Fibroblast of lung (primary cell): Measurements from ENCODE around the gene CEP20. TPM values are rescaled to one million over a fixed set of nuclear protein-coding genes. Genes with fewer than 3 reads are reported as not detected.

ENCODE experiments used
- DNase-seq, 2 donors: peaks; one replicate each; pipeline versions ENCODE4 v3.0.0 to v3.0.0-alpha.2; 2010; ENCODE audit warnings: low read depth in 2 of 2
- H2AFZ ChIP-seq: 2 replicates; pipeline ENCODE4 v1.5.1; 2012; ENCODE audit warnings: low read length, control low read depth, inconsistent platforms
- H3K27ac ChIP-seq: 2 replicates; pipeline ENCODE4 v1.5.1; 2011; ENCODE audit warnings: low read length, control low read depth; ENCODE audit not compliant: insufficient read depth
- H3K27me3 ChIP-seq: 2 replicates; pipeline ENCODE4 v1.5.1; 2011; ENCODE audit warnings: mild to moderate bottlenecking, low read length; ENCODE audit not compliant: control insufficient read depth, insufficient read depth
- H3K36me3 ChIP-seq: 2 replicates; pipeline ENCODE4 v1.5.1; 2011; ENCODE audit warnings: low read length; ENCODE audit not compliant: control insufficient read depth, insufficient read depth
- H3K4me1 ChIP-seq: 2 replicates; pipeline ENCODE4 v1.5.1; 2011; ENCODE audit warnings: low read length; ENCODE audit not compliant: control insufficient read depth, insufficient read depth; ENCODE audit errors: extremely low read depth
- H3K4me2 ChIP-seq: 2 replicates; pipeline ENCODE4 v1.5.1; 2011; ENCODE audit warnings: low read length, control low read depth; ENCODE audit not compliant: insufficient read depth; ENCODE audit errors: extremely low read depth
- H3K4me3 ChIP-seq, 4 experiments: fragments of 200-600 bp in 1 of 4; sonication (generic) in 1 of 4; replicated peaks in 1 of 4; 2 replicates each; pipeline ENCODE4 v1.5.1; 2011 to 2016; ENCODE audit warnings: low read length in 4 of 4, low read depth in 3 of 4, mild to moderate bottlenecking in 3 of 4, control low read depth in 2 of 4, inconsistent platforms in 1 of 4, mixed read lengths in 1 of 4; ENCODE audit not compliant: insufficient read depth in 1 of 4; ENCODE audit errors: control extremely low read depth in 1 of 4
- H3K79me2 ChIP-seq: 2 replicates; pipeline ENCODE4 v1.5.1; 2012; ENCODE audit warnings: mild to moderate bottlenecking, low read length, inconsistent platforms; ENCODE audit not compliant: control insufficient read depth, insufficient read depth
- H3K9ac ChIP-seq: 2 replicates; pipeline ENCODE4 v1.5.1; 2011; ENCODE audit warnings: mild to moderate bottlenecking, low read length, control low read depth; ENCODE audit not compliant: insufficient read depth
- H3K9me3 ChIP-seq: 2 replicates; pipeline ENCODE4 v1.5.1; 2012; ENCODE audit warnings: low read depth, low read length; ENCODE audit not compliant: control insufficient read depth, insufficient read depth
- H4K20me1 ChIP-seq: 2 replicates; pipeline ENCODE4 v1.5.1; 2011; ENCODE audit warnings: low read length; ENCODE audit not compliant: control insufficient read depth, insufficient read depth; ENCODE audit errors: extremely low read depth
- CTCF ChIP-seq, 2 donors: IDR thresholded peaks in 1 of 2; conservative IDR thresholded peaks in 1 of 2; 1 replicate in 1 of 2; 2 replicates in 1 of 2; pipeline ENCODE4 v1.5.1; 2011 to 2012; ENCODE audit warnings: low read length in 2 of 2, control low read depth in 1 of 2, inconsistent platforms in 1 of 2, low read depth in 1 of 2, mild to moderate bottlenecking in 1 of 2
- EZH2 ChIP-seq: IDR thresholded peaks from 2 replicates; pipeline ENCODE4 v1.5.1; 2012; ENCODE audit warnings: low read length, control low read depth, mild to moderate bottlenecking; ENCODE audit errors: missing control alignments
- polyA plus RNA-seq, 2 donors: library from polyadenylated mRNA; depleted of rRNA in 1 of 2; stranded (reverse) in 1 of 2; unstranded in 1 of 2; fragments of >200 nt; gene quantifications; 2 replicates each; pipeline ENCODE4 v1.2.1, GENCODE V29; 2011 to 2012; ENCODE audit warnings: missing spikeins in 1 of 2
- total RNA-seq: library from RNA; depleted of rRNA; stranded (reverse); fragments of >200 nt; gene quantifications from 2 replicates; pipeline ENCODE4 v1.2.1, GENCODE V29; 2014

Gene CEP20
- total and polyA plus RNA-seq, 2 donors (not counting 1 experiment from before 2014, with no cell fraction given), result 42.9 to 60.9 TPM

- TF ChIP-seq EZH2 (no peak), CTCF (conservative IDR thresholded peaks at IDR 0.05 in 1 of 2, IDR thresholded peaks at IDR 0.05 in 1 of 2; ENCODE audit: low read depth in 1 of 2, low read length in 2 of 2) (no peak)
Measured at GRCh38 chr16:15849209-15849981, 39.0 kb downstream of the CEP20 start.

GRCh38 chr16:15847611-15848175 lies 40.7 kb downstream of the CEP20 start:
- Histone ChIP-seq H3K4me3 (no peak overlapping the region), H3K9me3 (no peaks in the 10 kb centered on the region), H3K27me3 (no peaks in the 10 kb centered on the region), H3K79me2 (no peaks in the 10 kb centered on the region), H3K4me2 (no peak overlapping the region), H3K27ac (no peak overlapping the region), H4K20me1 (no peaks in the 10 kb centered on the region), H3K9ac (no peak overlapping the region), H3K36me3 (no peaks in the 10 kb centered on the region), H2AFZ (no peak overlapping the region), H3K4me1 (no peaks in the 10 kb centered on the region)
- peak in 1 of 2 donors; percentile 13 for DNase-seq
- TF ChIP-seq CTCF (conservative IDR thresholded peaks at IDR 0.05 in 1 of 2, IDR thresholded peaks at IDR 0.05 in 1 of 2; ENCODE audit: low read depth in 1 of 2, low read length in 2 of 2) (no peak), EZH2 (no peak)

More at GRCh38 chr16:15849209-15849981, 39.0 kb downstream of the CEP20 start:
- Histone ChIP-seq H4K20me1 (no peaks in the 10 kb centered on the region), H3K9ac (no peak overlapping the region), H2AFZ (no peak overlapping the region), H3K27me3 (peaks cover 5% of the 10 kb centered on the region), H3K27ac (no peak overlapping the region), H3K36me3 (no peaks in the 10 kb centered on the region), H3K4me1 (no peaks in the 10 kb centered on the region), H3K9me3 (no peaks in the 10 kb centered on the region), H3K4me2 (no peak overlapping the region), H3K4me3 (no peak overlapping the region), H3K79me2 (no peaks in the 10 kb centered on the region)
- DNase-seq, result no peak

- Histone ChIP-seq H3K4me1 (no peaks in the 10 kb centered on the region), H3K4me3 (no peak overlapping the region), H3K27me3 (no peaks in the 10 kb centered on the region), H3K9ac (no peak overlapping the region), H4K20me1 (no peaks in the 10 kb centered on the region), H2AFZ (no peak overlapping the region), H3K27ac (no peak overlapping the region), H3K79me2 (no peaks in the 10 kb centered on the region), H3K9me3 (no peaks in the 10 kb centered on the region), H3K36me3 (no peaks in the 10 kb centered on the region), H3K4me2 (no peak overlapping the region)
- TF ChIP-seq CTCF (conservative IDR thresholded peaks at IDR 0.05 in 1 of 2, IDR thresholded peaks at IDR 0.05 in 1 of 2; ENCODE audit: low read depth in 1 of 2, low read length in 2 of 2), result no peak
- no peak for TF ChIP-seq EZH2
- DNase-seq, result no peak
Measured at GRCh38 chr16:15846510-15846909, 41.9 kb downstream of the CEP20 start.
